ENCODE data around the gene MITF.

The MITF gene

GRCh38 chr3:69699183-69699582 is 40.1 kb upstream of the MITF start:
- no peak overlapping the region for H3K27ac ChIP-seq
- no peak overlapping the region for H3K9ac ChIP-seq (ENCODE audit: insufficient read length)
- no peak for DNase-seq (ENCODE audit: low read depth, low spot score)
- H3K4me3 ChIP-seq: no peak overlapping the region
- no peaks in the 10 kb centered on the region for H3K36me3 ChIP-seq (ENCODE audit: insufficient read depth, low read length)
- no peak for TF ChIP-seq EZH2 (IDR thresholded peaks at IDR 0.05)
- TF ChIP-seq FOXP2 (optimal IDR thresholded peaks at IDR 0.05; ENCODE audit: control extremely low read depth, extremely low read length, insufficient read depth): no peak
- no peak for TF ChIP-seq POLR2AphosphoS5 (IDR thresholded peaks at IDR 0.05; ENCODE audit: borderline replicate concordance, low read depth, low read length)
- no peaks in the 10 kb centered on the region for H3K9me3 ChIP-seq (ENCODE audit: low read depth, low read length)

DNA sequence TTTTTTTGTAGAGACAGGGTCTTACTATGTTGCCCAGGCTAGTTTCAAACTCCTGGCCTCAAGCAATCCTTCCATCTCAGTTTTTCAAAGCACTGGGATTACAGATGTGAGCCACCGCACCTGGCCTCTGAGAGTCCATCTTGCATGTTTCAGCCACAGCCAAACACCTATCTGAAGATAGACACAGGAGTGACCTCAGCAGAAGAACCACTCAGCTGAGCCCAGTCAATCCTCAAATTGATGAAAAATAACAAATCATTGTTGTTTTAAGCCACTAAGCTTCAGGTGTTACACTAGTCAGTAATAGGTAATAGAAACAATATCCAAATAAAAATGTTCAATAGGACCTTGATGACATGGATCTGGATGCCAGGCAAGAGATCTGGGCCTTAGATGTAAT is 38.3 kb upstream of the MITF start:
- Histone ChIP-seq H3K27ac (no peak overlapping the region), H3K9ac (ENCODE audit: insufficient read length) (no peak overlapping the region), H3K4me3 (no peak overlapping the region), H3K9me3 (ENCODE audit: low read depth, low read length) (no peaks in the 10 kb centered on the region), H3K36me3 (ENCODE audit: insufficient read depth, low read length) (no peaks in the 10 kb centered on the region)
- DNase-seq (ENCODE audit: low read depth, low spot score): no peak
- no peak for TF ChIP-seq FOXP2 (optimal IDR thresholded peaks at IDR 0.05; ENCODE audit: control extremely low read depth, extremely low read length, insufficient read depth)
- no peak for TF ChIP-seq EZH2 (IDR thresholded peaks at IDR 0.05)
- TF ChIP-seq POLR2AphosphoS5 (IDR thresholded peaks at IDR 0.05; ENCODE audit: borderline replicate concordance, low read depth, low read length): no peak

DNA sequence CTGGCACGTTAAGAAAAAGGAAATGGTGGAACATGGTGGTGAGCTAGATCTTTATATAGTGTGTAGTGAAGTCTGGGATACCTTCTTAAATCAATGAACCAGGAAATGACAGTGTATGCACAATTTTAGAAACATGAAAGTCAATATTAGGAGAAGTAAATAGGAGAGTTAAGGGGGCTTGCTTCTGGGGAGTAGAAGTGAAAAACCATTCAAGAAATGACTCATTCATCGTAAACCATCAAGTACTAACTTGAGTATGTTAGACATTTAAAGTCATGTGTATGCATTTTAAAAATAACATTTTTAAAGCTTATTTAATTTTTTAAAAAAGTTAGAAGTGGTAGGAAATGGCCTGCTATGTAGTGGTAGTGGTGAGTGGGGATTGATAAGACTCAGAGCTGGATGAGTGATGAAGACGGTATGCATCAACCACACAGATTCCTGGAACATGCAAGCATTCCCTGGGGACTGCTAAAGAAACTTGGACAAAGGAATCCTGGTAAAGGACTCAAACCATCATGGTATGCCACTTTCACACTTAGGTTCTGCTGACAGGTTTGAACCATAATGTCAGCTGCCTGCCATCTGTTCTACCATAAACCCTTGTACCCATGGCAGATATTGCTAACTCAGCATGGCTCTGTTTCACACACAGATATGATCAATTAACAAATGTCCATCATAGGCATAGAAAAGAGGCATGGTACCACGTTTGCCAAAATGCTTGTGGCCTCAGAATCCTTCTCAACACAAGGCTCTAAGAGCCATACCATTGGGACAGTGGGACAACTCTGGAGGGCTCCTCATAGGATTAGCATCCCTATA is 28.9 kb upstream of the MITF start:
- no peak overlapping the region for H3K4me3 ChIP-seq
- TF ChIP-seq POLR2AphosphoS5 (IDR thresholded peaks at IDR 0.05; ENCODE audit: borderline replicate concordance, low read depth, low read length) (no peak), FOXP2 (optimal IDR thresholded peaks at IDR 0.05; ENCODE audit: control extremely low read depth, extremely low read length, insufficient read depth) (no peak), EZH2 (IDR thresholded peaks at IDR 0.05) (no peak)
- H3K27ac ChIP-seq: no peak overlapping the region
- DNase-seq (ENCODE audit: low read depth, low spot score): no peak
- H3K36me3 ChIP-seq (ENCODE audit: insufficient read depth, low read length): no peaks in the 10 kb centered on the region
- no peak overlapping the region for H3K9ac ChIP-seq (ENCODE audit: insufficient read length)
- no peaks in the 10 kb centered on the region for H3K9me3 ChIP-seq (ENCODE audit: low read depth, low read length)

DNA sequence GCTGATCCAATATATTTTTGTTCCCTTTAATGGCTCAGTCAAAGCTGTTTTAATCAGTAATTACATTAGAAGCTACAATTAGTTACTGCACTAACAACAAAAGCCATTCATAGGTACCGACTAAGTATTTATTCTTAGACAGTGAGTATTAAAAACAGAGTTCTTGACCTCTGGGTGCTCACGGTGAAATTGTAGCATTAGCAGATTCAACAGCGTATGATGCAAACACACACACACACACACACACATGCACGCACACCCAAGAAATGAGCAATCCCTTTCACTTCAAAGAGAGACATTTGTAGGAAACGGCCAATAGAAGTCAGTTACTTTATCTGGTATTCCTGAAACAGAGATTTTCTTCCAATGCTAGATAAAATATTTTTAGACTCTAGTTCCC is 27.0 kb upstream of the MITF start:
- no peak overlapping the region for H3K9ac ChIP-seq (ENCODE audit: insufficient read length)
- no peak for DNase-seq (ENCODE audit: low read depth, low spot score)
- H3K9me3 ChIP-seq (ENCODE audit: low read depth, low read length): no peaks in the 10 kb centered on the region
- H3K27ac ChIP-seq: no peak overlapping the region
- TF ChIP-seq FOXP2 (optimal IDR thresholded peaks at IDR 0.05; ENCODE audit: control extremely low read depth, extremely low read length, insufficient read depth): no peak
- no peak for TF ChIP-seq EZH2 (IDR thresholded peaks at IDR 0.05)
- TF ChIP-seq POLR2AphosphoS5 (IDR thresholded peaks at IDR 0.05; ENCODE audit: borderline replicate concordance, low read depth, low read length): no peak
- no peak overlapping the region for H3K4me3 ChIP-seq
- no peaks in the 10 kb centered on the region for H3K36me3 ChIP-seq (ENCODE audit: insufficient read depth, low read length)

- H3K36me3 ChIP-seq (ENCODE audit: insufficient read depth, low read length): no peaks in the 10 kb centered on the region
- no peak overlapping the region for H3K9ac ChIP-seq (ENCODE audit: insufficient read length)
- no peaks in the 10 kb centered on the region for H3K9me3 ChIP-seq (ENCODE audit: low read depth, low read length)
- no peak overlapping the region for H3K4me3 ChIP-seq
- no peak for DNase-seq (ENCODE audit: low read depth, low spot score)
- H3K27ac ChIP-seq: no peak overlapping the region
- TF ChIP-seq POLR2AphosphoS5 (IDR thresholded peaks at IDR 0.05; ENCODE audit: borderline replicate concordance, low read depth, low read length) (no peak), EZH2 (IDR thresholded peaks at IDR 0.05) (no peak), FOXP2 (optimal IDR thresholded peaks at IDR 0.05; ENCODE audit: control extremely low read depth, extremely low read length, insufficient read depth) (no peak)
These were observed 26.3 kb upstream of the MITF start for GRCh38 chr3:69712933-69713332.

DNA sequence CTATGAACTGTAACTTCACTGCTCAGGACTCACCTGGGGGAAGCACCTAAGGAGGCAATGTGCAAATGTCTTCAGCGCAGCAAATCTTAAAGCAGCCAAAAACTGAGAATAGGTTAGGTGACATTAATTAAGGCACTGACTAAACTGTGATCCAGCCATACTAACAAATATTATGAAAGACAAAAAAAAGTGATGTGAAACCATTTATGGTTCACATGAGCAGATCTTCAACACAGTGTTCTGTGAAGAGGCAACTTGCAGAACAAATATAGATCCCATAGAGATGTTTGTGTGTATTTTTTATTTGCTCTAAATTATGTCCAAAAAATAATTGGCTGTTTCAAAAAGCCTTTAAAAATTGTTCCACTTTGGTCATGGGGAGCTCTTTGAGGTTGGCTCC is 24.1 kb upstream of the MITF start:
- Histone ChIP-seq H3K36me3 (ENCODE audit: insufficient read depth, low read length) (no peaks in the 10 kb centered on the region), H3K27ac (no peak overlapping the region), H3K9me3 (ENCODE audit: low read depth, low read length) (no peaks in the 10 kb centered on the region), H3K9ac (ENCODE audit: insufficient read length) (no peak overlapping the region), H3K4me3 (no peak overlapping the region)
- DNase-seq (ENCODE audit: low read depth, low spot score): no peak
- no peak for TF ChIP-seq EZH2 (IDR thresholded peaks at IDR 0.05)
- no peak for TF ChIP-seq FOXP2 (optimal IDR thresholded peaks at IDR 0.05; ENCODE audit: control extremely low read depth, extremely low read length, insufficient read depth)
- TF ChIP-seq POLR2AphosphoS5 (IDR thresholded peaks at IDR 0.05; ENCODE audit: borderline replicate concordance, low read depth, low read length): no peak

DNA sequence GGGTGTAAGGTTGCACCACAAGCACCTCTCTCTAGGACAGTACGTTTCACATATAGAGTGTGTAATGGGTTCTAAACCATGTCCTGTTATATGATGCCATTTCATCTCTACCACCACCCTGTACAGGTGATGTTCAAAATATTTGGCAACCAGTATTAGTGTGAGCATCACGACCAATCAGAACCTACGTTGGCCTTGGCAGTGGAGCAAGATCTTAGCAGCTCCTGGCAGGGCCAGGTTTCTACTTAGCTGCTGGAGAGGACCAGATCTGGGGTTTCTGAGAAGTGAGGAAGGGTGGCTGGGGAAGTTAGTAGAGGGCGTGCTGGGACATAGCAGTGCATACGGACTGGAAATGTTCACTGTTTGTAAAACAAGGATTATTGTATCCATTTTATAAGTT is 23.1 kb upstream of the MITF start:
- Histone ChIP-seq H3K27ac (no peak overlapping the region), H3K4me3 (no peak overlapping the region), H3K9ac (ENCODE audit: insufficient read length) (no peak overlapping the region), H3K9me3 (ENCODE audit: low read depth, low read length) (no peaks in the 10 kb centered on the region), H3K36me3 (ENCODE audit: insufficient read depth, low read length) (no peaks in the 10 kb centered on the region)
- TF ChIP-seq EZH2 (IDR thresholded peaks at IDR 0.05) (no peak), FOXP2 (optimal IDR thresholded peaks at IDR 0.05; ENCODE audit: control extremely low read depth, extremely low read length, insufficient read depth) (no peak), POLR2AphosphoS5 (IDR thresholded peaks at IDR 0.05; ENCODE audit: borderline replicate concordance, low read depth, low read length) (no peak)
- DNase-seq (ENCODE audit: low read depth, low spot score): no peak

DNA sequence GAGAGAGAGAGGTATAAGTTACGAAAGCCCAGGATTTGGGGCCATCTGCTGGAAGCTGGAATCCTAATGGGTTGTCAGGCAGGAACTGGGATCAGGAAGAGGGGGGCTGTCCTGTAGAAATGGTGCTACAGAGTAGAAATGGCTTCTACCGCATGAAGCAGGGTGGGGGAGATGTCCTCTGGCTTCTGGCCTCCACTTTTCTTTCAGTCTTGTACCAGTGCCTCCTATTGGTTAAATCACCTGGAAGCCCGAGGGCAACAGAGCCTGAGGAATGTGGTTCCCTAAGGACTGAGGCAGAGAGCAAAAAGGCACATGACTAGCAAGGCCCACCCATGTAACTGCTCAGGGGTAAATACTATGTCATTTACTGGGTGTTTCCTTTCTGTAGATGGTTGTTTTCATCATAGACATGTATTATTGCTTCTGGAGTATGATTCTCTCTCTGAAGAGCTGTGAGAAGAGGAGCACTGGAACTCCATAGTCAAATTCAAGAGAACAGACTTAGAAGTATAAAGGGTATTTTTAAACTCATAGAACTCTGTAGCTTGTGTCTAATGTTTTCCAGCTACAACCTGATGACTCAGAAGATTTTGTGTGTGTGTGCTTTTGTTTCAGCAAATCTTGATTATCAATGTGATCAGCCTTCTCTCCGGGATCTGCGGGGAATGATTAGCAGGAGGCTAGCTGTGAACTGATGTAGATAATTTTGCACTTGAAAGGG is 20.2 kb upstream of the MITF start:
- no peak overlapping the region for H3K4me3 ChIP-seq
- H3K9me3 ChIP-seq (ENCODE audit: low read depth, low read length): no peaks in the 10 kb centered on the region
- TF ChIP-seq EZH2 (IDR thresholded peaks at IDR 0.05) (no peak), FOXP2 (optimal IDR thresholded peaks at IDR 0.05; ENCODE audit: control extremely low read depth, extremely low read length, insufficient read depth) (no peak), POLR2AphosphoS5 (IDR thresholded peaks at IDR 0.05; ENCODE audit: borderline replicate concordance, low read depth, low read length) (no peak)
- no peaks in the 10 kb centered on the region for H3K36me3 ChIP-seq (ENCODE audit: insufficient read depth, low read length)
- H3K27ac ChIP-seq: no peak overlapping the region
- H3K9ac ChIP-seq (ENCODE audit: insufficient read length): no peak overlapping the region
- no peak for DNase-seq (ENCODE audit: low read depth, low spot score)
